CD4-positive, alpha-beta T cell treated with Interleukin-12 subunit alpha and Interleukin-12 subunit beta, for 1 hour (primary cell): ENCODE measurements around the gene DLX2.

ENCODE experiments used
- DNase-seq: peaks from one replicate; pipeline ENCODE4 v3.0.0-alpha.2; 2020

DLX2 gene

DNA sequence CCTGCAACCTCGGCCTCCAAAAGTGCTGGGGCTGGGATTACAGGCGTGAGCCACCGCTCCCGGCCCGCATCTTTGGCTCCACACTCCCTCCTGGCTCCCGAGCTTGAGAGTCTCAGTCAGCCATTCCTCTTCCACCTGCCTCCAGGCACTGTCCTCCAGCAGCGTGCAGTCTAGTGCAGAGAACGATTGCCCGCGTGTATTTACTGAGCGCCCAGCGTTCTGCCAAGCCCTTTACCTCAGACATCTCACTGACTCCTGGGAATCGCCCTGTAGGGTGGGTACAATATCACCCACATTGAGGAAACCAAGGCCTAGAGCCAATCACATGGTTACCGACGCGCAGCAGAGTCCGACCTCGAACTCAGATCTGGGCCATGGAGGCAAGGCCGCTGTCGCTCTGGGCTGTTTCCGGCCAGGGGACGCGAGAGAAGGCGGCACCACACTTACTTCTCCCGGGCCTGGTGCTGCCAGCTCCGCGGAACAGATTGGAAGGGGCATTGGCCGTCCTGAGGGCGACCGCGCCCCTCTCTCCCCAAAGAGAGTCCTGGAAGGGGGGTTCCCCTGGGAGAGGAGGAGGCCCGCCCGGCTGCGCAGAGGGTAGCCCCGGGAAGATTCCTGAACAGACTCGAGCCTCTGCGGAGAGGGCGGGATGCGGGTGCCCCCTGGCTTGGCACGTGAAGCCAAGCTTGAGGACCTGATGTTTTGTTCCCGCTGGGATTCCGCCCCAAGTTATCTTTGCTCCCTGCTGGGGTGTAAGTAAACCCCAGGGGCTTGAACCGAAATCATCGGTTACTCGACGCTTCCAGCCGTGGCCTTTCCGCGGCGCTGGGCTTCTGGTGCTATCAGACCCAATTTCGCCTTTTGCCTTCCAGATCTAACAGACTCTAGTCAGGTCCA lies 5.2 kb upstream of the DLX2 start:
- DNase-seq: no peak

DNA sequence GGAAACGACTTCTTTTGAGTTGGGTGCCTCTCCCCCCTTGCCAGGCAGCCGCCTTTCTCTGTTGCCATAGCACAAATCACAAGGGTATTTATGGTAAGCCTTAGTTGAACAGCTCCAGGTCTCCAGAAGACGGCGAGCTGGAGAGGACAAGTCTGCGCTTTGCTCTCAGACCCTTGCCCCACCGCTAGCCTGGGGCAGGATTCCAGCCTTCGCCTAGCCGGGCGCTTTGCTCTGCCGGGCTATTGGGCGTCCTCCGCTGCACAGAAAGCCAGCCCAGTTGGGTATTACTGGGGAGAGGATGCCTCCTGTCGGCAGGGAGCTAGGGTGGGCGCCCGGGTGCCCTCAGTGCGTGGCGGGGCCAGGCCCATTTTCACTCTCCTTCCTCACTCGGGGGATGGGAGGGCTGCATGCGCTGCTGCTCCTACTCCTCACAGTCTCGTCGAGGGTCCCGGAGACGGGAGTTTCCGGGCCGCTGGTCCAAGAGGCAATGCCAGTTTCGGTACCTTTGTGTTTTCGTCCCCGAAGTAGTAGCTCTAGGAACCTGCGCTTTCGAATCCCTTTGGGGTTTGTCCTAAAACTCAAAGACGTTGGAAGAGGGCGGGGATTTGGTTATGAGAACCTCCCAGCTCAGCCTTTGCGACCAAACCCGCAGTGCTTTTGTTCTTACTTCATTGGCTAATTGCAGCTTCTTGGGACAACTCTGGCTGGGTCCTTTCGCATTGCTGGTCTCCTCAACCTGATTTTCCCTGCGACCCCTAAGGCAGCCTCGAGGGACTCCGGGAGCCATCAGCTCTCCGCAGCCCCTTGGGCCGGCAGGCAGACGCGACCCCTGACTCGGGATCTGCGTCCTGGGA lies 3.6 kb upstream of the DLX2 start:
- DNase-seq: peak; percentile 56

DNA sequence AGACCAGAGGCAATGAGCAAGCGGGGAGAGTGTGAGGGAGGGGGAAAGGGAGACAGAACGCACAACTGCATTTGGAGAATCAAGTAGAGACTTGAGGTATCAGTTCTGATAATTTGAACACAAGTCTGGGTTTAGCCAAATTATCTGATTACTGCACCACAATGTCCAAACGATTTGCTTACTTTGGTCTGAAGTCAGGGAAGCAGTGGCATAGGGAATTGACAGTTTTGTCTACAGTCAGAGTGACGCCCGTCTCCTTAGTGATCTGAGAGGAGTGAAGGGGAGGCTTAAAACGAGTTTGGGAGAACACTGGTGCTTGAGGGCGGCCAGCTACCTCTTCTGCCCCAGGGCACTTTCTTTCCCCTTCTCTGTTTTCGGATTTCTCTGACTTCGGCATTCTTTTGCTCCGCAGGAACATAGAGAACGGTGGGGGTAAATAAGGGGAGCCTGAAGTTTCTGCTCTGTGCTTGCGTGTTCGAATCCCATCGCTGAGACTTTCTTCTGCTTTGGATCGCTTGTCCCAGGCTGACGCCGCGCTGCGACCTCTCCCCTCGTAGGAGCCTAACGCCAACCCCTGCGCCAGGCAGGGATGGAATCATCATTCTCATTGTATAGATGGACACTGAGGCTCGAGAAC lies 2.9 kb upstream of the DLX2 start:
- no peak for DNase-seq

DNA sequence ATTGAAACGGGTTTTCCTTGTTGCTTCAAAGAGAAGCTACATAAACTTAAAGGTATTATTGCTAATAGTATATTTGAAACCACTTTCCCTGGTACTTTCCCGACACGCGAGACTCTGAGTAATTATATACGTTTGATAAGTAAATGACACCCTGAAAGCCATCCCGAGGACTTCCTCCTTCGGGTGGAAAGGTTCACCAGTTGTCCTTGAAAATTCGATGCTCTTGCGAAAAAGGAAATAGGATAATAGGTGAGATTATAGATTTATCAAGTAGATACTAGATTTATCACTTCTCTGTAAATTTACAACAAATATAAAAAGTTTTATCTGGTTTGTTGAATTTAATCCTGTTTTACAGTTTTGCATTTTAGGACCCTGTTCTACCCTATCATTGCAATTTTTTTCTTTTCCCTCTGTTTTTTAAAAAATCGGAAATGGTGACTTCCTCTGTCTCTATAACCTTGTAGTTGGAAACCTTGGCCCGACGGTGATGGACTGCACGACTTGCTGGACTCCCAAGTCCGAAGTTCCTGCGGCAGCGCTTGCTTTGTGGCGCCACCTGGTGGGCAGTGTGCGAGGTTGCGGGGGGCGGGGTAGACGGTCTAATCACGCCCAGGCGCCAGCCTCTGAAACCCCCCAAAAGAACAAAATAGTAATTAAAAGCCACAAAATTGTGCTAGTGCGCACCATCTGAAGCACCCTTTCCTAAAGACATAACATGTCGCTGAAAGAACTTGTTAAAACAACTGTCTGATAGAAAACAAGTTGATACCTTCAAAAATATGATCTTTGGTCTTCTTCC lies 972 bp upstream of the DLX2 start:
- peak; percentile 75 for DNase-seq

DNA sequence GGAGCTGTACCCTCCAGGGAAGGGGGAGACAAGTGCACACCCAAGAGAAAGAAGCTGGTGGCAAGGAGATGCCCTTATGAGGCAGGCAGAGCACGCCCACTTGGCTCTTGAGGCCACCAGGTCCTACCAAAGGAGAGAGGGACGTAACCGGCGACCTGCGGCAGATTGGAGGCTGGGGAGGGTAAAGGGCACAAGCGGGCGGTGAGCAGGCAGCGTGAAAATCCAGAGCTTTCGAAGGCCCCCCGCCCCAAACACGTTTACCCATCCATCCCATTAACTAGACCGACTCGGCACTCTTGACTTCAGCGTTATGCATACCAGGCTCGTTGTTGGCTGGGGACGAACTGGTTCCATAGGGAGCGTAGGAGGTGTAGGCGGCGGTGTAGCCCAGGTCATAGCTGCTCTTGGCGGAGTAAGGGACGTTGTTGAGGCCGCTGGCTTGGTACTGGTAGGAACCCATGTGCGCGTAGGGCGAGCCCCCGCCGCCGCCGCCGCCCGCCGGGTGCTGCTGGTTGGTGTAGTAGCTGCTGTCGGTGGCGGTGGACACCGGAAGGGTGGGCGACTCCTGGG lies 794 bp downstream of the DLX2 start:
- peak; percentile 45 for DNase-seq

DNA sequence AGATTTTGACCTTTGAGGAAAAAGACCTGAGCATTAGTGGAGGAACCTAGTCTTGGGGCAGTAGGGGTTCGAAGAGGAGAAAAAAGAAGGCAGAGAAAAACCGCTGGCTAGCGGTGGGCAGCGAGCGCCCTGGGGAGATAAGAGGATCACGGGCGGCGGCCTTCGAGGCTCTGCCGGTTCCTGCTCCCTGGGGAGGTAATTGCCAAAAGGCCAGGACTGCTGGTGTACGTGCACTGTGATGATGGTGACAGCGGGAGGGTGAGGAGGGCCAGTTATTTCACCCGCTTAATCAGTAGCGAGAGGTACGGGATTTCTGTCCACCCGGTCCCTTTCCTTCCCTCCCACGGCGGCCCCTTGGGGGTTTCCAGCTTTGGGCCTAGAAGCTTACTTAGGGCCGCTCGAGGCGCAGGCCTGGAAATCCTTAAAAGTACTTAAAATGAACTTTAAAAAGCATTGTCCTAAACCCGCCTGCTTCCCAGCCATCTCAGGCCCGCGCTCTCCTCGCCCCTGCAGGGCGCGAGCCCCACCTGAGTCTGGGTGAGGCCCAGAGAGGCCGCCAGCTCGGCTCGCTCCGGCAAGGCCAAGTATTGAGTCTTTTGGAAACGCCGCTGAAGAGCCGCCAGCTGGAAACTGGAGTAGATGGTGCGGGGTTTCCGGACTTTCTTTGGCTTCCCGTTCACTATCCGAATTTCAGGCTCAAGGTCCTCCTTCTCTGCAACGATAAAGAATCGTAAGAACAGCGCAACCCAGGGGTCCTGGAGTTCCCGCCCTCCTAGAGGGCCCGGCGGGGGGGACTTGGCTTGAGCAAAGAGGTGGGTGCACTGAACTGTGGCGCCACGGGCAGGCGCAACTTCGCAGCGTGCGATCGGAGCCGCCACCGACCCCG lies 1.5 kb downstream of the DLX2 start:
- no peak for DNase-seq

DNA sequence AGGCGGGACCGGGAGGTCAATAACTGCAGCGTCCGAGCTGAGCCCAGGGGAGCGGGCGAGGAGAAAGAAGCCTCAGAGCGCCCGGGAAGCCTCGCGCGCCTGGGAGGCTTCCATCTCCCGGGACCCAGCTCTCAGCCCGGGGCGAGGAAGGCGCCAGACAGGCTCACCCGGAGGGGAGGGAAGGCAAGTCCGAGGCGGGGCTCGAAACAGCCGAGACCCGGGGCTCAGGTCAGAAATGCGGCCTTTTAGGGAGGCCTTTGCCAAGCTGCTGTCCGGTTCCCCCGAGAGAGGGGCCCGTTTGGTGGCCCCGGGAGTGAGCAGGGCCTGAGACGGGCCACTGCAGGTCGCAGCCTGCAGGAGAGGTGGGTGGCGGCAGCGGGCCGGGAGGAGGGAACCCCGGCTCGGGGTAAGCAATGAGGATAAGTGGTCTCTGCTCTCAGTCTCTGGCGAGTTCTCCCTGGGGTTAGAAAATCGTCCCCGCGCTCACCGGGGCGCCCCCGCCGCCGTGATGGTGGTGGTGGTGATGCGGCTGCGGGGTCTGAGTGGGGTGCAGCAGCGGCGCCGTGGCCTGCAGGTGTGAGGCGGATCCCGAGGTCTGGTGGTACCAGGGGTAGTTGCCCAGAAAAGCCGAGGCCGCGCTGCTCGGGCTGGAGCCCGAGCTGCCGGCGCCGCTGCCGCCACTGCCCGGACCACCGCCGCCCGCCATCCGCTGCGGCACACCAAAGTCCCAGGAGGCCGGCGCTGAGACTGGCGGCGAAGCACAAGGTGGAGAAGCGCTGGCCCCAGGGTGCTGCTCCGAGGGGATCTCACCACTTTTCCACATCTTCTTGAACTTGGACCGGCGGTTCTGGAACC lies 2.4 kb downstream of the DLX2 start:
- no peak for DNase-seq

DNA sequence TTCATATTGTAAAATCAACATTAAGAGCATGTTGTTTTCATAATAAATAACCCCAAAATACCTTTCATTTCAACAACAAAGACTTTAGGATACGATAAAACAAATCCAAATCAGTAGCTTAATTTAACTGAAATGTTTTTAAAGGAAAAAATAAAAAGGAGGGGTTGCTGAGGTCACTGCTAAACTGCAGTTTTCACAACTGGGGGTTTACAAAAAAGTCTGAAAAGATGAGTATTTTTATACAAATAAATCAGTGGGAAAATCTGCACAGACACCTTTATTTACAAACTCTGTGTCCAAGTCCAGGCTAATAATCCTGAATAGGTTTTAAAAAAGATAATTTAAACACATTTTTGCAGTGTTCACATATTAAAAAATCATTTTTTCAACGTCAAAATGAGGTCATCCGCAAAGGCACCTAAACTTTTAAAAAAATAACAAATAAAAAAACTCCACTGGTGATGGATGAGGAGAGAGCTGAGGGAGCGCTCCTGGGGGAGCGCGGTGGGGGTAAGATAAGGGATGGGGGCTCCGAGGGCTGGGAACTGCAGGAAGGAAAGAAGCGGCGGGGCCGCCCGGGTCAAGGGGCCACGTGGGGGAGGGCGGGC lies 3.1 kb downstream of the DLX2 start:
- DNase-seq: no peak

DNA sequence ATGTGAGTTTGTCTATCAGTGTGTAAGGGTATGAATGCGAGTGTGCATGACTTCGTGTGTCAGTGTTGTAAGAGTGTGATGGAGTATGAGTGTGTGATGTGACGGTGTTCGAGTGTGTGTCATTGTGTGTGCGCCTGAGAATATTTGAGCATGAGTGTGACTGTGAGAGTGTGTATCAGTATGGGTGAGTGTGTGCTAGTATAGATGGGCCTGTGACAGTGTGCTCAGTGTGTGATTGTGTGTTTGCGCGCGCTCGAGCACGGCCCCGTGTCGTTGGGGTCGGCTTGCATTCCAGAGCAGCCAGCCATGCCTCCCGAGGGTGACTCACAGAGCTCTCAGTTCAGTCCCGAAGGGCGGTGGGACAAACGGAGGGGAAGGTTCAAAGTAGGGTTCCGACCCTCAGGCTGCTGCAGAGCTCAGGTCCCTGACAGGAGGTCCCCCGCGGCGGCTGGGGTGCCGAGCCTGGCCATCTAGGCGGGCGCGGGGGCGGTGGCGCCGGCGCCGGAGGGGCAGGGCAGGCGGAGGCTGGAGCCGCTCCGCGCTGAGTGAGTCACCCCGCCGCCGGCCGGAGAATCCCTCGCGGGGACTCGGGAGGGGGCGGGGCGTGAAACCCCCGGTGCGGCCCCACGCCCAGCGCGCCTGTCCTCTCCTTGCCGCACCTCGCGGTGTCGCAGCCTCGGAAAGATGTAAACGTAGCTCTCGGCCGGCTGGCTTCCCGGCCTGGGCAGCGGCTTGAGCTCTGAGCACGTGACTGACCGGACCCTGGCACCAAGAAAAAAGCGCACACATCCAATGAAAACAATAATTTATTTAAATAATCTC lies 3.8 kb downstream of the DLX2 start:
- no peak for DNase-seq

DNA sequence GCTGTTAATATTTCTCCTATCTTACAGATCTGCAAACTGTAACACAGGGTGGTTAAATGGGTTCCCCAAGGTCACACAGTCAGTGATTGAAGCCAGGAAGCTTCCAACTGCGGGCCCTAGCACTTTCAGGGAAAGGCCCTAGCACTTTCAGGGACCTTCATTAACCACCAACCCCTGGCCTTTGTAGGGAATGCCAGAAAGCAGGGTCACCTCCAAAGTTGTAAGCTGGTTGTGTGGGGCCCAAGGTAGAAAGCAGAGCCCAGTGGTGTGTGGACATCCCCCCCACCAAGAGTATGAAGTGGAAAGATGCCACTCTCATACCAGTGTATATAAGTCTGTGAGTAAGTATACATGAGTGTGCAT lies 4.4 kb downstream of the DLX2 start:
- DNase-seq: no peak

DNA sequence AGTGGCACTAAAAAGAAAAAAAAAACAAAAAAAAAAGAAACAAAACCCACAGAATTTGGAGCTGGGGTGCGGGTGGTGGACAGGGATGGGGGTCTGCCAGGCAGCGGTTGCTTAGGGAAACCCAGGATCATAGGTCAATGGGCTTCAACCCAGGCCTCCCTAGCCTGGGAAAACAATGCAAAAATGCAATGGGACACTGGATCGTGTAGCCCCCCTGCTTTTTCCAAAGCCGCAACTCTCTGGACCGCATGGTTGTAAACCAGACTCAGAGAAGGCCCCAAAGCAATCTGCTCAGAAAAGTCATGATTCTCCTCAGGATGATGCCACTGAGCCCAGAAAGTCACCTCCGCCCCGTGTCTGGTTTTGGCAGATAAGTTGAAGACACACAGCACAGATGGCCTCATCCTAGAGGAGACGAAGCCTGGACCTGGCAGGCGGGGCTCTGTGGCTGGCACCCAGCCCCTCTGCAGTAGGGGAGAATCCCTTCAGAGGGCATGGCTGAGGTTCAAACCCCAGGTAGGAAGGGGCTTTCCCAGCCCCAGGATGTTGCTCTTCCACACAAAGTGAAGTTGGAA lies 5.1 kb downstream of the DLX2 start:
- no peak for DNase-seq

DNA sequence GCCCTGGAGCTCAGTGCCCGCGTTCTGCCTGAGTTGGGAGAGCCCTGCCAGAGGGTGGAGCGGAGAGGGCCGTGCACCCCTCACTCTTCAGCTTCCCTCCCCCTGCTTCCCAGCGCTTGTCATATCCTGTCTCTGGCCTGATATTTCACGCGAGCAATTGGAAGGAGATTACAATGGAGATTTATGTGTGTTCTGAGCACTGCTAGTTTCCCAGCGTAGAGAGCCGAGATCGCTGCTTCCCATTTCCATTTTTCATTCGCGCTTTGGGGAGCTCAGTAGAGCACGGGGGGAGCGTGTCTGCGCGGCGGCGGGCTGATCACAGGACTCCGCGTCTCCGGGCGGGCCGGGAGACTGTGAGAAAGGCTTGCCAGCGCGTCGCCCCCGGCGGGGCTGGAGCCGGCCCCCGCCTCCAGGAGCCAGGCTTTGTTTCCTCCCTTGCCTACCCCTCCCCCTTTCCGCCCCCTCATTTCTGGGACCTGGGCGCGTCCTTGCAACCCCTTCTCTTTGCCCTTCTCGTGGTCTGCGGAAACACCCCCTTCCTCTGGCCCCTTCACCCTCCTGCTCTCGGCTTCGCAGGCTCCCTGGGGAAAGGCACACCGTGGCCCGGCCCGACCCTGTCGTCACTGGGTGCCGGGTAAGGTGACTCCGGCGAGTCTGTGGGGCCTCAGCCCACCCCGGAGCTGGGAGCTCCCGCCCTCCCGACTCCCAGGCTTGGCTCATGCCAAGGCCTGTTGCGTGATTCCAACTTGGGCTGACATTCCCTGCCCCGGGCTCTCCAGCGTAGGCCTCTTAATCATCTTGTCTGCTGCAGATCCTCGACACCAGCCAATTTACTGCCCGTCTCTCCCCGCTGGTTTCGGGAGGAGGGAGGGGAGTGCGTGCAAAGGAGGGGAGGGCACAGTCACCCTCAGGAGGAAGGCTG lies 5.8 kb downstream of the DLX2 start:
- DNase-seq: no peak

DNA sequence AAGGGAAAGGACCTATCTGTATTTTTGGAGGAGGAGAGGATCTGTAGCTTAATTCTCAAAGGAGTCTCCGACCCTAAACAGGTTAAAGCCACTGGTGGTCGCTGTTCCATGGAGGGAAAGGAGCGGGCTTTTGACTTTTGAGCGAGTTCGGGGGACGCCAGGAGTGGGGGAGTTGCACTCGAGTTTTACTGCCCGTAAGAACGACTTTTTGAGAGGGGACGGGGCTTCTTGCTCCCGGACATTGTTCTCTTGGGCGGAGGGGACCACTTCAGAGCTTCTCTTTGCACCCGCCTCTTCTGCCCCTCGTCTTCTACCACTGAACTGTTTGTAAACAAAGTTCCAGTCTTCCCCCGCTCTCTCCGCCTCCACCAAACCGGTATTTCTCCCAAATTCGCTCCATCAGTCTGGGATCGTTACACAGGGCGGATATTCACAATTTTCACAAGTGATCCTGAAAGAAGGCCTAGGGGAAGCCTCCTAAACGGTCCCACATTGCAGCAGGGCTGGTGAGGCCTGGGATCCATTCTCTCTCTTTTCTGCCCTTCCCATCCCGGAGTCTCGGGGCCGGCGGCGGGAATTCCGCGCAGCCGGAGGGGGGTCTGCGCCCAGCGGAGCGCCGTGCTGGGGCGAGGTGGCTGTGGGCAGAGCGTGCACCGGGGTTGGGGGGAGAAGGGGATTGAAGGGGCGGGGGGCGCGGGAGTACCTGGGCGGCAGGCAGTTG lies 6.6 kb downstream of the DLX2 start:
- DNase-seq: no peak

DNA sequence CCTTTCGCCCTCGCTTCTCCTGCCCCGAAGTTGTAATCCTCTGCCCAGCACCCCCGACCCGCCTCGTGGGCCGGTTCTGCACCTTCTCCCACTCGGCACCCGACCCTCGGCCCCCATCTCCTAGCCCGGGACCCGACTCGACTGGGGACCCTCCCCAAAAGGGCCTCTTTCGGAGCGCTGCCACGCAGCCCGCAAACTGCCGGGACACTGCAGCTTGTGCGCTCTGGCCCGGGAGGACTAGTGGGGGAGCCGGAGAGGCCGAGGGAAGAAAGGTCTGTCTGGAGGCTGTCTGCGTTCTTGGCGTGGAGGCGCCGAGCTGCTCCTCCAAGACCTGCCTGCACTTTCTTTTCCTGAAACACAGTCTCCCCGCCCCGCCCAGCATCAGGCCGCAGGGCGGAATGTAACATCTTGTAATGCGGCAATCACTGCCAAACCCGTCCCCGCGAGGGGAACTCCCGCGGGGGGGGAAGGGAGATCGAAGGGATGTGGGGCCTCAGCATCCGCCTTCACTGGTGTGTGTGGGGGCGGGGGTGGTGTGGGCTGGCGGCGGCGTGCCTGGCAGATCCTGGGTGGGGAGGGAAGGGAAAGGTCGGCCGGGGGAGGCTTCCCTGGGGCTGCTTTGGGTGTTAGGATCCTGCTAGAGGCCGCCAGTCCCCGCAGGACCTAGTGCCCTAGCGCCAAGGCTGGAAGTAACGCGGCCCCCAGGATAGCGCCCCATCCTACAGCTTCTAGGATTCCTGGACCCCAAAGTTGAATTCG lies 7.4 kb downstream of the DLX2 start:
- DNase-seq: peak; percentile 83

DNA sequence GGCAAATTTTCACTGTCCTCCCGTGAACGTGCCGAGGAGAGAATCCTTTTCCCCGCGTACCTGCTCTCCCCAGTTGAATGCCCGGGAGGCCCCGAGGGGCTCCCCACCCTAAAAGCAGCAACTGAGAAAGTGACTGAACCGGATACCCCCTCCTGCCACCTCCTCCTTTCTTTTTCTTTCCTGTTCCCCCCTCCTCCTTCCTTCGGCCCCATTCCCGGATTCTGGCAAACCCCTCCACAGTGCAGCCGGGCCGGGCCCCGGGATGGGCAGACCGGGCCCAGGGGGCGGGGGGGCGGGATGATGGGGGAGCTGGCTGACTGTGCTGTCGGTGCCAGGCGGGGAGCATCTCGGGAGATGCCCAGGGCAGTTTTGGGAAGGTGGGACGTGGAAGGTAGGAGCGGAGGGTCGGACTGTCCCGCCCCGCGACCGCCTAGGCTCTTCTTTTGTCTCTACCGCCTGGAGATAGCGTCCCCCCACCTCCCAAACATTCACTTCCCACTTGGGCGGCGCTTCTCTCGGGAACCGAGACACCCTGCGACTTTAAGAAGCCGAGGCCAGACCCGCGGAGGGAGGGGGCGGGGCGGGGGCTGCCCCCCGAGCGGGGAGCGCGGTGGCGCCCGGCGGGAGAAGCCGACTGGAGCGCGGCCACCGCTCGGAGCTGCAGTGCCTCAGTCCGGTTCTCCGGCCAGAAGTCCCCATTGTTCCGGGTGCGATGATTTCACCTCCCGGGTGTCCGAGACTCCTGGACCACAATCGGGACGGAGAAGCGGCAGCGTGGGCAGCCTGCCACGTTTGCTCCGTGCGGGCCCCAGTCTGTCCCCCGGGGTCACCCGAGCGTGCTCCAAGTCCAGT lies 8.2 kb downstream of the DLX2 start:
- no peak for DNase-seq
